Right atrium auricular region (tissue), 2 donors: ENCODE data around the gene CACNA1F. TPM values are rescaled to one million over a fixed set of nuclear protein-coding genes. Genes with fewer than 3 reads are reported as not detected.

Experiments
- DNase-seq: peaks from one replicate; pipeline ENCODE4 v3.0.0-alpha.2; 2019; ENCODE audit warnings: low spot score
- H3K27ac ChIP-seq, 2 donors: fragments of 200-600 bp; sonication (generic); 1 replicate in 1 of 2; 2 replicates in 1 of 2; pipeline ENCODE4 v1.5.1; 2016 to 2019
- H3K27me3 ChIP-seq, 2 donors: fragments of 200-600 bp; sonication (generic); one replicate each; pipeline versions ENCODE4 v1.5.1 to v1.6.0; 2017 to 2019
- H3K36me3 ChIP-seq: fragments of 200-600 bp; sonication (generic); one replicate; pipeline ENCODE4 v1.5.1; 2016
- H3K4me1 ChIP-seq, 2 donors: fragments of 200-600 bp; sonication (generic); one replicate each; pipeline versions ENCODE4 v1.5.1 to v1.6.0; 2017 to 2019
- H3K4me3 ChIP-seq, 2 donors: fragments of 200-600 bp; sonication (generic); 1 replicate in 1 of 2; 2 replicates in 1 of 2; pipeline ENCODE4 v1.5.1; 2017 to 2019; ENCODE audit warnings: mild to moderate bottlenecking in 1 of 2, moderate library complexity in 1 of 2
- H3K9me3 ChIP-seq, 2 donors: fragments of 200-600 bp; sonication (generic); one replicate each; pipeline ENCODE4 v1.5.1; 2019
- total RNA-seq, 2 donors: library from RNA; depleted of rRNA; stranded (reverse); fragments of >200 nt; gene quantifications; one replicate each; pipeline ENCODE4 v1.1.0, GENCODE V29; 2016
- TF ChIP-seq, protein P1 (sequence below), 2 donors: fragments of 200-600 bp; sonication (generic); IDR thresholded peaks; one replicate each; pipeline ENCODE4 v1.5.1; 2019; ENCODE audit warnings: antibody characterized with exemption in 2 of 2

CACNA1F gene
- total RNA-seq, 2 donors from 2014 or later: 0.08 to 0.11 TPM

- peak overlapping the region; percentile 33 to 45 for H3K4me3 ChIP-seq
- H3K4me1 ChIP-seq: peaks cover 0 to 9% of the 10 kb centered on the region in 2 donors
- peak; percentile 89 for DNase-seq
- peak overlapping the region; percentile 91 to 92 for H3K27ac ChIP-seq
- no peaks in the 10 kb centered on the region for H3K27me3 ChIP-seq
- no peaks in the 10 kb centered on the region for H3K9me3 ChIP-seq
- H3K36me3 ChIP-seq: no peaks in the 10 kb centered on the region
- TF ChIP-seq, protein P1, sequence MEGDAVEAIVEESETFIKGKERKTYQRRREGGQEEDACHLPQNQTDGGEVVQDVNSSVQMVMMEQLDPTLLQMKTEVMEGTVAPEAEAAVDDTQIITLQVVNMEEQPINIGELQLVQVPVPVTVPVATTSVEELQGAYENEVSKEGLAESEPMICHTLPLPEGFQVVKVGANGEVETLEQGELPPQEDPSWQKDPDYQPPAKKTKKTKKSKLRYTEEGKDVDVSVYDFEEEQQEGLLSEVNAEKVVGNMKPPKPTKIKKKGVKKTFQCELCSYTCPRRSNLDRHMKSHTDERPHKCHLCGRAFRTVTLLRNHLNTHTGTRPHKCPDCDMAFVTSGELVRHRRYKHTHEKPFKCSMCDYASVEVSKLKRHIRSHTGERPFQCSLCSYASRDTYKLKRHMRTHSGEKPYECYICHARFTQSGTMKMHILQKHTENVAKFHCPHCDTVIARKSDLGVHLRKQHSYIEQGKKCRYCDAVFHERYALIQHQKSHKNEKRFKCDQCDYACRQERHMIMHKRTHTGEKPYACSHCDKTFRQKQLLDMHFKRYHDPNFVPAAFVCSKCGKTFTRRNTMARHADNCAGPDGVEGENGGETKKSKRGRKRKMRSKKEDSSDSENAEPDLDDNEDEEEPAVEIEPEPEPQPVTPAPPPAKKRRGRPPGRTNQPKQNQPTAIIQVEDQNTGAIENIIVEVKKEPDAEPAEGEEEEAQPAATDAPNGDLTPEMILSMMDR (IDR thresholded peaks at IDR 0.05): peak; percentile 72 to 82
These were observed 69.4 kb downstream of the CACNA1F start for GRCh38 chrX:49163555-49164419.

- Histone ChIP-seq H3K4me3 (peak within 1 kb of the TSS; percentile 33 to 45), H3K27me3 (no peaks in the 10 kb centered on the region), H3K9me3 (no peaks in the 10 kb centered on the region), H3K36me3 (no peaks in the 10 kb centered on the region), H3K4me1 (peaks cover 0 to 9% of the 10 kb centered on the region in 2 donors), H3K27ac (peak within 1 kb of the TSS; percentile 91 to 92)
- no peak for DNase-seq
- TF ChIP-seq, protein P1 (IDR thresholded peaks at IDR 0.05): no peak
These were observed 70.5 kb downstream of the CACNA1F start, which contains the start of gene MAGIX for GRCh38 chrX:49162620-49163019. MAGIX (plus strand) TSS chrX:49162758; CDS start chrX:49162890, 132 bp downstream.

- H3K27ac ChIP-seq: no peak overlapping the region
- TF ChIP-seq, protein P1 (IDR thresholded peaks at IDR 0.05): no peak
- no peak overlapping the region for H3K4me3 ChIP-seq
- peaks cover 0 to 9% of the 10 kb centered on the region in 2 donors for H3K4me1 ChIP-seq
- no peaks in the 10 kb centered on the region for H3K36me3 ChIP-seq
- no peaks in the 10 kb centered on the region for H3K9me3 ChIP-seq
- no peak for DNase-seq
- no peaks in the 10 kb centered on the region for H3K27me3 ChIP-seq
These were observed 71.5 kb downstream of the CACNA1F start for GRCh38 chrX:49161632-49162031.

- H3K9me3 ChIP-seq: no peaks in the 10 kb centered on the region
- TF ChIP-seq, protein P1 (IDR thresholded peaks at IDR 0.05): no peak
- H3K27ac ChIP-seq: no peak overlapping the region
- DNase-seq: no peak
- H3K36me3 ChIP-seq: no peaks in the 10 kb centered on the region
- H3K27me3 ChIP-seq: no peaks in the 10 kb centered on the region
- no peak overlapping the region for H3K4me3 ChIP-seq
- H3K4me1 ChIP-seq: peaks cover 0 to 9% of the 10 kb centered on the region in 2 donors
These were observed 72.2 kb downstream of the CACNA1F start for GRCh38 chrX:49160908-49161307.

GRCh38 chrX:49157194-49157593 is 75.9 kb downstream of the CACNA1F start:
- no peaks in the 10 kb centered on the region for H3K36me3 ChIP-seq
- no peak for DNase-seq
- H3K27me3 ChIP-seq: no peaks in the 10 kb centered on the region
- no peak overlapping the region for H3K4me3 ChIP-seq
- H3K9me3 ChIP-seq: no peaks in the 10 kb centered on the region
- TF ChIP-seq, protein P1 (IDR thresholded peaks at IDR 0.05): no peak
- no peaks in the 10 kb centered on the region for H3K4me1 ChIP-seq
- no peak overlapping the region for H3K27ac ChIP-seq
